Measurements from ENCODE around the gene PIGK. TPM values are rescaled to one million over a fixed set of nuclear protein-coding genes. Genes with fewer than 3 reads are reported as not detected.

PIGK gene
- total and polyA plus RNA-seq, 2 of the 4 experiments (the other 2 are of a cell fraction), result 15.6 to 21.2 TPM

DNA sequence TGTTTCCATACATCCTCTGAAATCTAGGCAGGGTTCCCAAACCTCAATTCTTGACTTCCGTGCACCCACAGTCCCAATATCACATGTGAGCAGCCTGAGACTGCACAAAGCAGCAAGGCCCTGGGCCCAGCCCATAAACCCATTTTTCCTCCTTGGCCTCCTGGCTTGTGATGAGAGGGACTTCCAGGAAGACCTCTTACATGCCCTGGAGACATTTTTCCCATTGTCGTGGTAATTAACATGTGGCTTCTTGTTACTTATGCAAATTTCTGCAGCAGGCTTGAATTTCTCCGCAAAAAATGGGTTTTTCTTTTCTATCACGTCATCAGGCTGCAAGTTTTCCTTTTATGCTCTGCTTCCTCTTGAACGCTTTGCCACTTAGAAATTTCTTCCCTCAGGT, 3.3 kb upstream of the PIGK start:
- H2AK9ac ChIP-seq (replicated peaks; ENCODE audit: low read depth, low read length, poor library complexity), result no peak overlapping the region
- no peak overlapping the region for H3K56ac ChIP-seq (ENCODE audit: extremely low read depth, insufficient read depth, low read length)
- H3K18ac ChIP-seq (ENCODE audit: low read depth, low read length), result no peak overlapping the region
- ChIA-PET POLR2A (ENCODE audit: unreplicated experiment) (no interaction called here), CTCF (no interaction called here)
- no peak overlapping the region for H3K4me2 ChIP-seq (ENCODE audit: low read depth, low read length)
- BruUV-seq (replicated peaks), result no TSS peak
- H2BK20ac ChIP-seq (ENCODE audit: low read depth, low read length), result no peak overlapping the region
- 59% methylated on average over 2 of the region's 5 CpGs; no CpG with 5 or more reads in 1 of the 2 experiments for WGBS, 2 experiments (ENCODE audit: extremely low coverage in 2 of 2, insufficient read length in 1 of 2)
- H4K20me1 ChIP-seq (ENCODE audit: insufficient read depth, low read length), result no peaks in the 10 kb centered on the region
- ATAC-seq (ENCODE audit: low read depth) (no peak), DNase-seq (no peak)
- H2AK5ac ChIP-seq (ENCODE audit: low read depth, low read length), result no peak overlapping the region
- no peak overlapping the region for H3K4ac ChIP-seq (ENCODE audit: low read depth, low read length)
- H3K9me1 ChIP-seq (ENCODE audit: insufficient read depth, low read length), result peaks cover 4% of the 10 kb centered on the region; the same call in 1 of the 2 replicates
- H3K9me3 ChIP-seq (ENCODE audit: control insufficient read depth, insufficient read depth, low read length), result no peaks in the 10 kb centered on the region
- no peak overlapping the region for H2BK15ac ChIP-seq (ENCODE audit: low read depth, low read length)
- dilution Hi-C loops (cut with HindIII; ENCODE audit: low sequenced_read_pairs, unreplicated experiment), result no loop called here
- H3K36me3 ChIP-seq (ENCODE audit: control insufficient read depth, insufficient read depth, low read length), result no peaks in the 10 kb centered on the region
- no peak overlapping the region for H3K4me3 ChIP-seq (ENCODE audit: insufficient read depth, low read depth, low read length)
- H3K79me1 ChIP-seq (ENCODE audit: low read depth in 1 of 2, low read length in 2 of 2), result peaks cover 3 to 14% of the 10 kb centered on the region in 2 experiments; a peak in 2 of 4 replicates
- H3K14ac ChIP-seq (replicated peaks; ENCODE audit: low read depth, low read length), result no peak overlapping the region
- no peak overlapping the region for H2BK120ac ChIP-seq (ENCODE audit: low read depth, low read length)
- H3K4me1 ChIP-seq (ENCODE audit: control insufficient read depth, insufficient read depth, low read length), result no peaks in the 10 kb centered on the region
- no peak overlapping the region for H3K23ac ChIP-seq (ENCODE audit: low read depth, low read length)
- TF ChIP-seq MXI1 (IDR thresholded peaks at IDR 0.05; ENCODE audit: borderline replicate concordance, low read depth, low read length), result no peak
- TF ChIP-seq NFE2L2 (IDR thresholded peaks at IDR 0.05; ENCODE audit: low read depth, low read length), result no peak
- no peak for TF ChIP-seq FOS (IDR thresholded peaks at IDR 0.05; ENCODE audit: low read depth, low read length)
- TF ChIP-seq BHLHE40 (IDR thresholded peaks at IDR 0.05; ENCODE audit: low read depth, low read length), result no peak
- no peak for TF ChIP-seq SMC3 (IDR thresholded peaks at IDR 0.05; ENCODE audit: low read depth, low read length)
- H3K27me3 ChIP-seq (ENCODE audit: control insufficient read depth, insufficient read depth, low read length), result no peaks in the 10 kb centered on the region
- no peak overlapping the region for H4K5ac ChIP-seq (ENCODE audit: low read depth, low read length)
- in situ Hi-C loops (cut with MboI; ENCODE audit: low sequenced_read_pairs), result no loop called here
- no peak overlapping the region for H4K91ac ChIP-seq (ENCODE audit: insufficient read depth, low read depth, low read length)
- H4K8ac ChIP-seq (ENCODE audit: low read depth in 2 of 2, low read length in 2 of 2), result no peak overlapping the region
- no peak overlapping the region for H3K9ac ChIP-seq (ENCODE audit: low read depth, low read length)
- no peak overlapping the region for H3K27ac ChIP-seq (ENCODE audit: insufficient read depth, low read length)
- intact Hi-C loops (cut with micrococcal nuclease), result no loop called here
- no peak overlapping the region for H2AFZ ChIP-seq (replicated peaks; ENCODE audit: low read length, poor library complexity)
- no peak overlapping the region for H2BK5ac ChIP-seq (ENCODE audit: low read depth, low read length, poor library complexity, severe bottlenecking)

All from IMR-90 (cell line).